ENCODE data around the gene PRKG1. TPM values are rescaled to one million over a fixed set of nuclear protein-coding genes. Genes with fewer than 3 reads are reported as not detected.

Gene PRKG1
- total and polyA plus RNA-seq, 2 donors (not counting 1 experiment from before 2014, with no cell fraction given), result 45.8 to 71.8 TPM

DNA sequence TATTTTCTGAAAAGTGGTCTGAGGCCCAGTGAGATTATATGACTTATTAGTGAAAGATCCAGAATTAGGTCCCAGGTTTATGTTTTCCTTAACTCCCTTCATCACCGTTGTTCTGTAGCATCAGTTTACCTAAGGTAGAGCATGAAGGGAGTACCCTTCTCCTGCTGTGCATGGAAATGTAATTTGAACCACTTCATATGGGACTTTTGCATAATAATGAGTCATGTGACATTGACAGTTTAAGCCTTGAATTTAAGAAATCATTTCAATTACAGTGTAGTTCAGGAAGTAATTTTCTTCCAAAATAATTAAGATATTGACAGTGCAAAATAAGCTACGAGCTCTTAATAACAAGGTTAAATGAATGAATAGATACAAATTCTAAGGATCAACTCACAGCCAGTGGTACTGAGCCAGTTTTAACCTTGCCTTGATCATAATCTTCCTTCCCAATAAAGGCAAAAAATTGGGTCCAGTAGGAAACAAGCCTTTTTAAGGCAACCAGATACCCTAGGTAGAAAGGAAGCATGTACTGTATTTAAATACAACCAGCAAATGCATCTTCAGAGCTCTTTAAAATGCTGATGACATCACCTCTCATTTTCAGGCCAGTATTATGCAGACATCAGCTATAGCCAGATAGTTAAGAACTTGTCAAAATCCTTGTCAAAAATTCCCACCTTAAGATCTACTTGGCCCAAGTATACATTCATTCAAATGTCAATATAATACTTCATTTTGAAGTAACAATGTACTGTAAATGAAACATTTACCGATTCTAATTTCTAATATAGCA is 1191.0 kb downstream of the PRKG1 start:
- no peaks in the 10 kb centered on the region for H3K9me3 ChIP-seq (ENCODE audit: control insufficient read depth, insufficient read depth, low read depth, low read length)
- no peak overlapping the region for H3K4me3 ChIP-seq (replicated peaks in 1 of 4; ENCODE audit: control extremely low read depth in 1 of 4, insufficient read depth in 1 of 4, low read depth in 3 of 4, low read length in 4 of 4)
- no peak overlapping the region for H3K27ac ChIP-seq (ENCODE audit: insufficient read depth, low read length)
- no peak overlapping the region for H3K9ac ChIP-seq (ENCODE audit: insufficient read depth, low read length)
- no peak overlapping the region for H2AFZ ChIP-seq (ENCODE audit: low read length)
- H3K79me2 ChIP-seq (ENCODE audit: control insufficient read depth, insufficient read depth, low read length), result no peaks in the 10 kb centered on the region
- no peaks in the 10 kb centered on the region for H3K27me3 ChIP-seq (ENCODE audit: control insufficient read depth, insufficient read depth, low read length)
- DNase-seq (ENCODE audit: low read depth in 2 of 2), result no peak
- H3K4me1 ChIP-seq (ENCODE audit: control insufficient read depth, extremely low read depth, insufficient read depth, low read length), result no peaks in the 10 kb centered on the region
- no peak for TF ChIP-seq EZH2 (IDR thresholded peaks at IDR 0.05; ENCODE audit: low read length, missing control alignments)
- no peak for TF ChIP-seq CTCF (conservative IDR thresholded peaks at IDR 0.05 in 1 of 2, IDR thresholded peaks at IDR 0.05 in 1 of 2; ENCODE audit: low read depth in 1 of 2, low read length in 2 of 2)
- H3K36me3 ChIP-seq (ENCODE audit: control insufficient read depth, insufficient read depth, low read length), result no peaks in the 10 kb centered on the region
- H4K20me1 ChIP-seq (ENCODE audit: control insufficient read depth, extremely low read depth, insufficient read depth, low read length), result no peaks in the 10 kb centered on the region
- no peak overlapping the region for H3K4me2 ChIP-seq (ENCODE audit: extremely low read depth, insufficient read depth, low read length)

- Histone ChIP-seq H3K36me3 (ENCODE audit: control insufficient read depth, insufficient read depth, low read length) (no peaks in the 10 kb centered on the region), H2AFZ (ENCODE audit: low read length) (no peak overlapping the region), H3K4me2 (ENCODE audit: extremely low read depth, insufficient read depth, low read length) (no peak overlapping the region), H3K4me3 (replicated peaks in 1 of 4; ENCODE audit: control extremely low read depth in 1 of 4, insufficient read depth in 1 of 4, low read depth in 3 of 4, low read length in 4 of 4) (no peak overlapping the region), H3K9me3 (ENCODE audit: control insufficient read depth, insufficient read depth, low read depth, low read length) (no peaks in the 10 kb centered on the region), H3K4me1 (ENCODE audit: control insufficient read depth, extremely low read depth, insufficient read depth, low read length) (no peaks in the 10 kb centered on the region), H4K20me1 (ENCODE audit: control insufficient read depth, extremely low read depth, insufficient read depth, low read length) (no peaks in the 10 kb centered on the region), H3K27me3 (ENCODE audit: control insufficient read depth, insufficient read depth, low read length) (no peaks in the 10 kb centered on the region), H3K79me2 (ENCODE audit: control insufficient read depth, insufficient read depth, low read length) (no peaks in the 10 kb centered on the region), H3K9ac (ENCODE audit: insufficient read depth, low read length) (no peak overlapping the region), H3K27ac (ENCODE audit: insufficient read depth, low read length) (no peak overlapping the region)
- DNase-seq (ENCODE audit: low read depth in 2 of 2), result no peak
- no peak for TF ChIP-seq EZH2 (IDR thresholded peaks at IDR 0.05; ENCODE audit: low read length, missing control alignments)
These were observed 1192.6 kb downstream of the PRKG1 start for GRCh38 chr10:52266858-52267257.

DNA sequence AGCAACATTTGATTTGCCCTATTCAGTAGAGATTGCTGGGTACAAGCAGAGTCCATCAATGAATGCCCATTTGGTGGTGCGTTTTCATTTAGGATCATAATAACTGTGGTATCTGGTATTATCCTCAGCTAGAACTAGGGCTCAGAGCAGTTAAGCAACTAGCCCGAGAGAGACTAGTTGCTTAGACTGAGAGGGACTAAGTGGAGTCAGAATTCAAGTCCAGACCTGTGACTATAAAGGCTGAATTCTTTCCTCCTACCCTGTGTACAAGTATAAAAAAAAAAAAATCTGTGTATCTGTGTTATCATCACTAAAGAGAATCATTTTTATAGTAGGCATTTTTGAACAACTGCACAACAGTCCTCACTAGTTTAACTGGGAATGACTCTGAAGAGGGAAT is 1194.5 kb downstream of the PRKG1 start:
- TF ChIP-seq EZH2 (IDR thresholded peaks at IDR 0.05; ENCODE audit: low read length, missing control alignments), result no peak
- no peak for TF ChIP-seq CTCF (conservative IDR thresholded peaks at IDR 0.05 in 1 of 2, IDR thresholded peaks at IDR 0.05 in 1 of 2; ENCODE audit: low read depth in 1 of 2, low read length in 2 of 2)
- H3K4me1 ChIP-seq (ENCODE audit: control insufficient read depth, extremely low read depth, insufficient read depth, low read length), result no peaks in the 10 kb centered on the region
- no peak for DNase-seq (ENCODE audit: low read depth in 2 of 2)

More for the DNA sequence above, 1194.5 kb downstream of the PRKG1 start:
- Histone ChIP-seq H3K4me3 (replicated peaks in 1 of 4; ENCODE audit: control extremely low read depth in 1 of 4, insufficient read depth in 1 of 4, low read depth in 3 of 4, low read length in 4 of 4) (no peak overlapping the region), H3K27me3 (ENCODE audit: control insufficient read depth, insufficient read depth, low read length) (no peaks in the 10 kb centered on the region), H3K79me2 (ENCODE audit: control insufficient read depth, insufficient read depth, low read length) (no peaks in the 10 kb centered on the region), H3K4me2 (ENCODE audit: extremely low read depth, insufficient read depth, low read length) (no peak overlapping the region), H3K9me3 (ENCODE audit: control insufficient read depth, insufficient read depth, low read depth, low read length) (no peaks in the 10 kb centered on the region), H3K27ac (ENCODE audit: insufficient read depth, low read length) (no peak overlapping the region), H2AFZ (ENCODE audit: low read length) (no peak overlapping the region), H4K20me1 (ENCODE audit: control insufficient read depth, extremely low read depth, insufficient read depth, low read length) (no peaks in the 10 kb centered on the region), H3K36me3 (ENCODE audit: control insufficient read depth, insufficient read depth, low read length) (no peaks in the 10 kb centered on the region), H3K9ac (ENCODE audit: insufficient read depth, low read length) (no peak overlapping the region)
